GM13976 (cell line): ENCODE results near the gene NETO2.
"Not testable (repeated sequence)": the region's sequence is repeated elsewhere in the genome, so short reads cannot be mapped to it uniquely, and the experiment has no call there.

ENCODE experiments used
- DNase-seq: peaks from one replicate; pipeline ENCODE4 v3.0.0; 2012; ENCODE audit warnings: low spot score
- in situ Hi-C: fragments of 300-500 bp; cut with MboI; formaldehyde crosslinking; loops from one replicate; pipeline ENCODE4 v1.12.0; 2022; ENCODE audit warnings: low sequenced_read_pairs, mixed read lengths, inconsistent platforms; ENCODE audit not compliant: unreplicated experiment
- TF ChIP-seq, protein P1 (sequence below): IDR thresholded peaks from 2 replicates; pipeline ENCODE4 v1.5.1; 2012; ENCODE audit warnings: borderline replicate concordance, mild to moderate bottlenecking; ENCODE audit not compliant: insufficient read depth; ENCODE audit errors: extremely low read depth, missing control alignments, control extremely low read depth

NETO2 gene

DNA sequence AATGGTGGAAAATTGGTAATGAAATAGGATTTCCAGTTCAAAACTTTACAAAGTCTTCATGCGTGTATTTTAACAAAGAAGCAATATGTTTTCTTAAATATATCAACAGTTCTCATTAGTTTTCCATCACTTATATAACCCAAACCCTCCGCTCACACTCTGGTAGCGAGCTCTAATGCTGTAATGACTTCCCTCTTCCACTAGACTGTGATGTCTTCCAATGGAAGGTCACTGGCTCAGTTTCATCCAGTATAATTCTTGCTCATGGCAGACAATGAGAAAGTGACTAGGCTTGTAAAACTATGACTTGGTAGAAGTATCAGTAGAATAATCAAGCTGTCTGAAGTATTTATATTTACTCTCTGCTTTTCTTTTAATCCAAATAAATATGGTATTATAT is 32.8 kb downstream of the NETO2 start:
- TF ChIP-seq, protein P1, sequence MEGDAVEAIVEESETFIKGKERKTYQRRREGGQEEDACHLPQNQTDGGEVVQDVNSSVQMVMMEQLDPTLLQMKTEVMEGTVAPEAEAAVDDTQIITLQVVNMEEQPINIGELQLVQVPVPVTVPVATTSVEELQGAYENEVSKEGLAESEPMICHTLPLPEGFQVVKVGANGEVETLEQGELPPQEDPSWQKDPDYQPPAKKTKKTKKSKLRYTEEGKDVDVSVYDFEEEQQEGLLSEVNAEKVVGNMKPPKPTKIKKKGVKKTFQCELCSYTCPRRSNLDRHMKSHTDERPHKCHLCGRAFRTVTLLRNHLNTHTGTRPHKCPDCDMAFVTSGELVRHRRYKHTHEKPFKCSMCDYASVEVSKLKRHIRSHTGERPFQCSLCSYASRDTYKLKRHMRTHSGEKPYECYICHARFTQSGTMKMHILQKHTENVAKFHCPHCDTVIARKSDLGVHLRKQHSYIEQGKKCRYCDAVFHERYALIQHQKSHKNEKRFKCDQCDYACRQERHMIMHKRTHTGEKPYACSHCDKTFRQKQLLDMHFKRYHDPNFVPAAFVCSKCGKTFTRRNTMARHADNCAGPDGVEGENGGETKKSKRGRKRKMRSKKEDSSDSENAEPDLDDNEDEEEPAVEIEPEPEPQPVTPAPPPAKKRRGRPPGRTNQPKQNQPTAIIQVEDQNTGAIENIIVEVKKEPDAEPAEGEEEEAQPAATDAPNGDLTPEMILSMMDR = no peak
- no peak for DNase-seq
- in situ Hi-C loops = loop anchor here (10.0 kb wide), 1 partner anchor 56 kb away; no protein-coding TSS in a partner anchor

DNA sequence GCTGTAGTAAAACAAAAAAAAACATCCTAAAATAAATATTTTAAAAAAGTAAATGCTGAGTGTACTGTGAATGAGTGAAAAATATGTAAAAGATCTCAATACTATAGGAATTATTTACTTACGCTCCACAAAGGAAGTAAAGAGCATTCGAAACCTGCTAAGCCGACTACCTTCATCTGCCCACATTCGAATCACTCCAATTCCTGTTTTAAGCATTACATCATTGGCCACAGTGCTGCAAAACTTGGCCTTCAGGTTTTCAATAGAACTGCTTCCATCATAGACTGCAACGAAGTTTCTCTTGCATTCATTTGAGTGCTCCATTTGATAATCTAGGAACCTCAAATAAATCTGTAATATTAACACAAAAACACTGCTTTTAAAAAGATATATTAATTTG is 34.4 kb downstream of the NETO2 start:
- DNase-seq = no peak
- in situ Hi-C loops = no loop called here
- TF ChIP-seq, protein P1 = no peak

DNA sequence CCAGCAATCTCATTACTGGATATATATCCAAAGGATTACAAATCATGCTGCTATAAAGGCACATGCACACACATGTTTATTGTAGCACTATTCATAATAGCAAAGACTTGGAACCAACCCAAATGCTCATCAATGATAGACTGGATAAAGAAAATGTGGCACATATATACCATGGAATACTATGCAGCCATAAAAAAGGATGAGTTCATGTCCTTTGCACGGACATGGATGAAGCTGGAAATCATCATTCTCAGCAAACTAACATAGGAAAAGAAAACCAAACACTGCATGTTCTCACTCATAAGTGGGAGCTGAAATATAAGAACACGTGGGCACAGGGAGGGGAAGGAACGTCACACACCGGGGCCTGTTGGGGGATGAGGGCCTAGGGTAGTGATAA is 40.8 kb downstream of the NETO2 start:
- in situ Hi-C loops, DNase-seq: not testable (repeated sequence)

DNA sequence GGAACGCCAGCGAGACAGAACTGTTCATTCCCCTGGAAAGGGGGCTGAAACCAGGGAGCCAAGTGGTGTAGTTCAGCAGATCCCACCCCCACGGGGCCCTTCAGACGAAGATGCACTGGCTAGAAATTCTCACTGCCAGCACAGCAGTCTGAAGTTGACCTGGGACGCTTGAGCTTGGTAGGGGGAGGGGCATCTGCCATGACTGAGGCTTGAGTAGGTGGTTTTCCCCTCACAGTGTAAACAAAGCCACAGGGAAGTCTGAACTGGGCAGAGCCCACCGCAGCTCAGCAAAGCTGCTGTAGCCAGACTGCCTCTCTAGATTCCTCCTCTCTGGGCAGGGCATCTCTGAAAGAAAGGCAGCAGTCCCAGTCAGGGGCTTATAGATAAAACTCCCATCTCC is 46.6 kb downstream of the NETO2 start:
- in situ Hi-C loops, DNase-seq: not testable (repeated sequence)

DNA sequence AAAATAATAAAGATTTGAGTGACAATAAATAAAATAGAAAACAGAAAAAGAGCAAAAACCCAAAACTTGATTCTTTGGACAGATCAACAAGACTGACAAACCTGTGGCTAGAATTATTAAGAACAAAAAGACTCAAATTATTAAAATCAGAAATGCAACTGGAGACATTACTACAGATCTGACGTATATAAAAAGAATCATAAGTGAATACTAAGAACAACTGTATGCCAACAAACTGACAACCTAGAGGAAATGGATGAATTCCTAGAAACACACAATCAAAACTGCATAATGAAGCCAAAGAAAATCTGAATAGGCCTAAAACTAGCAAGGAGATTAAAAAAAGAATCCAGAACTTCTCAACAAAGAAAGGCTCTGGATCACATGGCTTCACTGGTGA is 47.4 kb downstream of the NETO2 start:
- no peak for DNase-seq
- TF ChIP-seq, protein P1 = no peak
- in situ Hi-C loops = no loop called here

DNA sequence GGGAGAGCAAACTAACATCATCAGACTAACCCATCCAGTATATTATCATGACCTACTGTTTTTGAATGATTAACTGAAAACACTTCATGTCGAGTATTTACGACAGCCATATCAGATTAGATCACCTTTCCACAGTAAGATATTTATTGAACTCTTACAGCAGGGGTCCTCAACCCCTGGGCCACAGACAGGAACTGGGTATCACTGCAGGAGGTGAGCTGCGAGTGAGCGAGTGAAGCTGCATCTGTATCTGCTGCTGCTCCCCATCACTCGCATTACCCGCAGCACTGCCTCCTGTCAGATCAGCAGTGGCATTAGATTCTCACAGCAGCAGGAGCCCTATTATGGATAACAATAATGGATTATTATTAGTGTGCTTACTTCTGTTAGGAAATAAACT is 59.5 kb downstream of the NETO2 start:
- TF ChIP-seq, protein P1 = no peak
- in situ Hi-C loops = no loop called here
- DNase-seq = no peak

DNA sequence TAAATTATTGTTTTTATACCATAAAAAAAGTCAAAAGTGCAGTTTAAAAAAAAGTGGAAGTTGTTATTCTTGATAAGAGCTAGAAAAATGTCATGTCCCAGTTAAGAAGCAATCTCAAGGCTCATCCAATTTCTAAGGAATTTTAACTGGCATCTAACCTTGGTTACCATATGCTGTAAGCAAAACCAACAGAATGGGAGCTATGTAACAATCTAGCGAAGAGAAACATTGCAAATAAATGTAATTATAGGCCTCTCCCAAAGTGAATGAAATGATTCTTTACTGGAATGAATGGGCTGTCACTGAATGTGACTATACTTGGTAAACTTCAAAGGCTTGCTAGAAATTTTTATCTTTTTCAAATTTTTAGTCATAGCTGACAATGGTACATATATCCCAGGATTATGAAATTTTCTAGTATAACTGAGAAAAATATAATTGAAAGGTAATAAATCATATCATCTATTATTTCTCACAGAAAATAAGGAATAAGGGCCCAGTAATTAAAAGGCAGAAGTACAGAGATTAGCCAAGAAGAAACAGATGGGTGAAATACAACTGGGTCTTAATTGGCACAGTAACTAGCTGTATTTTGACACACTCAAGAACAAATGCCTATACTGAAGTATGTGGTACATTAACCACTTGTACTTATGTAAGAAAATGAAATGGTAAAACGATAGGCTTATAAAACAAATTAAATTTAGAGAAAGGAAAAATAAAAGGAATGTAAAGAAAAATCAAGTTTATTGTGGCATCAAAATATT is 61.5 kb downstream of the NETO2 start:
- no peak for DNase-seq
- TF ChIP-seq, protein P1 = no peak
- in situ Hi-C loops = no loop called here

DNA sequence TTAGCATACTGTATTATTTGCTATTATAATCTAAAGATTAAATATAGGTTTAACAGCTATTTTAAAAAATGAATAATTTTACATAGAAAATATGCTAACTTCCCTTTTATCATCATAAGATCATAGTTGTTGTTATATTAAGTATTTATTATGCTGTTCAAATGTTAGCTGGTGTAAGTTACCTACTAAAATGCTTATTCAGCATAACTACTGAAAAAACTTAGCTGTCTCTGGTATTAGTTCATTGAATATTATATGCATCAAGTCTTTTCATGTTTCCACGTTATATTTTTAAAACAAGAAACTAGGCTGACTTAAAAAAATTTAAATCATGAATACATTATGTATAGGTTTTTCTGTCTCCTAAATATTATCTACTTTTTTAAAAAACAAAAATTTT is 62.6 kb downstream of the NETO2 start:
- TF ChIP-seq, protein P1 = no peak
- DNase-seq = no peak
- in situ Hi-C loops = no loop called here
